ENCODE measurements around the gene ADAD1.

Gene ADAD1

DNA sequence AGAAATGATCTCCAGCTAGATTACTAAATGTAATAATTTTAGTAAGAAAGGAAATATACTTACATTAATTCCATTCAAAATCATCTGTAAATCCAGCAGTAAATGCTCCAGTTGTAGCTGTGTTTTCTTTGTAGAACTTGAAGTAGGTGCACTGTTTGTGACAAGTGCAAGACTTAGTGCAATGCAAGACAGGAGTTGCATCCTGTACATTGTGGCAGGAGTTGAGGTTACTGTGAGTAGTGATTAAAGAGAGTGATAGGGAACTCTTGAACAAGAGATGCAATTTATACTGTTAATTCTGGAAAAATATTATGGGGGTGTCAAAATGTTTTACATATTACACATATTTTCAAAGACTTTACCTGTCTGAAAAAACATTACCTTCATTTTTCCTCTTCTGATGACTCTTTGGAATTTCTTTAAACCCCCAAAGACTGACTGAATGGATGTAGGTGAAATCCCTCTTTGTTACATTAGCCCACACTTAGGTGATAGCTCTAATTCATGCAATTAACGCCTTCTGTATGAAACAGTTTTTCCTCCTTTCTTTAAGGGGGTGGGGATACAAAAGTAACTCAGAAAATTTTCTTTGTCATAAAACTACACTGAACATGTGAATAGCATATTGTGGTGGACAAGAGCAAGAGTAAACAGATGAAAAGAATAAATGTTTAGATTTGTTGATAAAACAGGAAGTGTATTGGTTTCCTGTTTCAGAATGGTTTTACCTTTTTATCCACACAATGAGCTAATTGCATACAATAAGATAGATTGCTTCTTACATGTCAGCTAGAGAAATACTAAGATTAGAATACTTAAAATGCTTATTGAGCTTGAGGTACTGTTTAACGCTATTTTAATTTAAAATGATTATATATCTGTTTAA, 77.7 kb downstream of the ADAD1 start, which contains the start of gene IL2:
IL2 (minus strand) TSS at position 495 of the 886 bp plus-strand sequence; CDS start at position 210, 285 bp downstream.
- DNase-seq: peak; percentile 5

DNA sequence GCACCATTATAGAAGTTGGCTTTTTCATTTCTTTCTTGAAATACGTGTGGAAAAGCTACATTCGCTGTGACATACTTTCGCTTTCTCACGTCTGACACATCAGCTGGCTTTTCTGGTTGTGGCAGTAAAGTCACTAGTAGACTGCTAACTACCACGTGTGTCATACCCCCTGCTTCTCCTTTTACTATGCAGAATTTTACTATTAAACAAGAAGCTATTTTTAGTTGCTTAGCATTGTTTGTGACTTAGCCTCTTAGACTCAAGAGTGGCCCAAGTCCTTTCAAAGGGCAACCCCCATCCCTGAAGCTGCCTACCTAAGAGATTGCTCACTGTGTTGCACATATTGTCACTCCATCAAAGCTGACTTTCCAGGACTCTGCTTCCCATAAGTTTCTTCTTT, 79.8 kb downstream of the ADAD1 start:
- DNase-seq: no peak

- DNase-seq: no peak
Observed at GRCh38 chr4:122469457-122469856, 90.6 kb downstream of the ADAD1 start.

- DNase-seq: no peak
Observed at GRCh38 chr4:122475233-122475632, 96.4 kb downstream of the ADAD1 start.

- DNase-seq: no peak
Observed at GRCh38 chr4:122476126-122476525, 97.3 kb downstream of the ADAD1 start.

DNA sequence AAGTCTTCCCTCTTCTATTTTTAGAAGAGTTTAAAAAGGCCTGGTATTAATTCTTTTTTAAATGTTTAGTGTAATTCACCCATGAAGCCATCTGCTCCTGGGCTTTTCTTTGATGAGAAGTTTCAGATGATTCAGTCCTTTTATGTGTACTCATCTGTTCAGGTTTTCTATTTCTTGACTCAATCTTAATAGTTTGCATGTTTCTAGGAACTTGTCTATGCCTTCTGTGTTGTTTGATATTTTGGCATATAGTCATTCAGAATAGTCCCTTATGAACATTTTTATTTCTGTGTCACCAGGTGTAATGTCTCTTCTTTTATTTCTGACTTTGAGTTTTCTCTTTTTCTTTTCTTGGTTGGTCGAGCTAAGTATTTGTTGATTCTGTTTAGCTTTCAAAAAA, 97.9 kb downstream of the ADAD1 start:
- no peak for DNase-seq

Measured in NCI-H2081 treated with DMSO at 0.1 percent for 48 hours (cell line).